HL-60 (cell line): Measurements from ENCODE around the gene STARD9.

Experiments
- DNase-seq, 2 experiments: peaks; one replicate each; pipeline ENCODE4 v3.0.0-alpha.2; 2010 to 2020; ENCODE audit warnings: low read depth in 1 of 2, low spot score in 1 of 2
- H3K27ac ChIP-seq: fragments of 250-450 bp; sonication (Bioruptor Pico); replicated peaks from 2 replicates; pipeline ENCODE4 v1.5.1; 2020; ENCODE audit warnings: mild to moderate bottlenecking, moderate library complexity
- H3K27me3 ChIP-seq: fragments of 250-450 bp; sonication (Bioruptor Pico); 2 replicates; pipeline ENCODE4 v1.5.1; 2021; ENCODE audit warnings: mild to moderate bottlenecking, moderate library complexity; ENCODE audit not compliant: insufficient read depth, poor library complexity, severe bottlenecking
- H3K4me3 ChIP-seq: replicated peaks from 2 replicates; pipeline ENCODE4 v1.5.1; 2011; ENCODE audit warnings: mild to moderate bottlenecking, control low read depth, low read length; ENCODE audit not compliant: insufficient read depth
- CTCF ChIP-seq: IDR thresholded peaks from one replicate; pipeline ENCODE4 v1.5.1; 2011; ENCODE audit warnings: low read length, control low read depth, inconsistent platforms; ENCODE audit not compliant: insufficient read depth
- GABPA ChIP-seq: IDR thresholded peaks from 2 replicates; pipeline ENCODE4 v1.6.1; 2012; ENCODE audit warnings: low read depth
- POLR2AphosphoS5 ChIP-seq: IDR thresholded peaks from 2 replicates; pipeline ENCODE4 v1.6.1; 2012; ENCODE audit warnings: low read depth
- REST ChIP-seq: IDR thresholded peaks from 2 replicates; pipeline ENCODE4 v1.6.1; 2012; ENCODE audit warnings: low read depth; ENCODE audit not compliant: insufficient replicate concordance
- SPI1 ChIP-seq: IDR thresholded peaks from 2 replicates; pipeline ENCODE4 v1.6.1; 2012; ENCODE audit warnings: low read depth, mild to moderate bottlenecking, borderline replicate concordance

STARD9 gene

DNA sequence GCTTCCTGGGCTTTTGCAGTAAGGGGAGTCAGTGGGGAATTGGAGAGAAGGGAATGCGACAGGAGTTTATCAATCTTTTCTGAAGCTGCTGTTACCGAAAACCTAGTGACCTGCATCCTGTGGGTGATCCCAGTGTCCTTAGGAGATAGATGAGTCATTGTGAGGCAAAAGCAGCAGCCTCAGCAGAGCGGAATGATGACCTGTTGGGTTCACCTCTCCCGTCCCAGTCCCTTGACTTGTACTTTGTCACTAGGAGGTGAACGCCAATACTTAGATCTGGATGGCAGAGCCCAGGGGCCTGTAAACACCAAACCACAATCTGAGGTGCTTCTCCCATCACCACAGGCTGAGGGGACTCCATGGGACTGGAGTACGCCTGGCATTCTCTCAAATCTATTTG, 143.6 kb downstream of the STARD9 start:
- Histone ChIP-seq H3K4me3 (no peak overlapping the region), H3K27ac (no peak overlapping the region), H3K27me3 (no peaks in the 10 kb centered on the region)
- DNase-seq: no peak
- no peak for TF ChIP-seq REST
- no peak for TF ChIP-seq CTCF

- no peak for DNase-seq
- no peak overlapping the region for H3K4me3 ChIP-seq
- H3K27ac ChIP-seq: no peak overlapping the region
- TF ChIP-seq CTCF: no peak
- TF ChIP-seq POLR2AphosphoS5: no peak
- no peak for TF ChIP-seq GABPA
- TF ChIP-seq REST: no peak
- TF ChIP-seq SPI1: no peak
- no peaks in the 10 kb centered on the region for H3K27me3 ChIP-seq
Observed at GRCh38 chr15:42720071-42720470, 144.7 kb downstream of the STARD9 start.

GRCh38 chr15:42721016-42721415, 145.6 kb downstream of the STARD9 start:
- DNase-seq: no peak
- Histone ChIP-seq H3K4me3 (no peak overlapping the region), H3K27ac (no peak overlapping the region), H3K27me3 (no peaks in the 10 kb centered on the region)
- TF ChIP-seq SPI1 (no peak), GABPA (no peak), CTCF (no peak), REST (no peak), POLR2AphosphoS5 (no peak)
